Erythroblast (primary cell): Measurements from ENCODE around the gene PDE1C.

Source experiments
- GATA1 ChIP-seq: IDR thresholded peaks from 2 replicates; pipeline ENCODE4 v1.6.1; 2011; ENCODE audit warnings: low read depth, mild to moderate bottlenecking, control low read depth, low read length, moderate library complexity
- POLR2A ChIP-seq: IDR thresholded peaks from 2 replicates; pipeline ENCODE4 v1.6.1; 2011; ENCODE audit warnings: mild to moderate bottlenecking, low read length

GRCh38 chr7:31729195-31729804 is 340.9 kb downstream of the PDE1C start:
- TF ChIP-seq POLR2A (no peak), GATA1 (no peak)
